GM20000 (cell line): ENCODE data around the gene USB1.

Experiments
- DNase-seq: peaks from one replicate; pipeline ENCODE4 v3.0.0; 2012; ENCODE audit warnings: low spot score
- CTCF ChIP-seq: IDR thresholded peaks from 2 replicates; pipeline ENCODE4 v1.5.1; 2012; ENCODE audit warnings: mild to moderate bottlenecking, control low read depth; ENCODE audit errors: extremely low read depth, missing control alignments

Gene USB1

GRCh38 chr16:57981636-57982035, 19.6 kb upstream of the USB1 start:
- DNase-seq, result no peak
- TF ChIP-seq CTCF, result no peak

GRCh38 chr16:57982385-57982784, 18.8 kb upstream of the USB1 start:
- no peak for TF ChIP-seq CTCF
- no peak for DNase-seq

GRCh38 chr16:57984443-57985203, 16.6 kb upstream of the USB1 start:
- TF ChIP-seq CTCF, result no peak
- peak; percentile 89 for DNase-seq

- no peak for DNase-seq
- TF ChIP-seq CTCF, result no peak
These were observed 15.7 kb upstream of the USB1 start for GRCh38 chr16:57985204-57986181.

- TF ChIP-seq CTCF, result no peak
- no peak for DNase-seq
These were observed 15.0 kb upstream of the USB1 start for GRCh38 chr16:57986196-57986595.

- no peak for DNase-seq
These were observed 13.6 kb upstream of the USB1 start for GRCh38 chr16:57987441-57988177.

More at GRCh38 chr16:57987441-57988177, 13.6 kb upstream of the USB1 start:
- TF ChIP-seq CTCF, result no peak
